Kidney capillary endothelial cell (primary cell): ENCODE results near the gene URI1.

Experiments used
- DNase-seq: peaks from one replicate; pipeline ENCODE4 v3.0.0-alpha.2; 2018; ENCODE audit warnings: low spot score

The URI1 gene

GRCh38 chr19:29971002-29971401 lies 29.0 kb downstream of the URI1 start:
- DNase-seq: no peak

- no peak for DNase-seq
Measured at GRCh38 chr19:29971648-29972047, 29.6 kb downstream of the URI1 start.

- DNase-seq: no peak
Measured at GRCh38 chr19:29974701-29975100, 32.7 kb downstream of the URI1 start.

GRCh38 chr19:29976151-29976943 lies 34.3 kb downstream of the URI1 start:
- DNase-seq: no peak

DNA sequence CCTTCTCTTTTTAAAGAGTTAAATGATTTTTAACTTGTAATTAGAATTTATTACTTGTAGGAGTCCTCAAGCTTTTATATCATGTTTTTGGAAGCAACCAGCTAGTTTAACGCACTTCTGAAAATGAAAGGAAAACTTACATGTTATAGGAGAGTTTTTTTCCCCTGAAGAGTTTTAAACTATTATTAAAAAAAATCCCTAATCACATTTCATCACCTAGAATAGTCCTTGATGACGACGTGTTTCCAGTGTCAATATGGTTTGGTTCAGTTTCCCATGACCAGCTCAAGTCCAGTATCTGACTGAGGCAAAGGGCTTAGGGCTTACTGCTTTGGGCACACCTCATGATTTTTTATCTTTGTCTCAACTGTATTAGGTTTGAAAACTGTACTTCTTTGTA lies 36.0 kb downstream of the URI1 start:
- DNase-seq: no peak

GRCh38 chr19:29983568-29983967 lies 41.5 kb downstream of the URI1 start:
- DNase-seq: no peak

DNA sequence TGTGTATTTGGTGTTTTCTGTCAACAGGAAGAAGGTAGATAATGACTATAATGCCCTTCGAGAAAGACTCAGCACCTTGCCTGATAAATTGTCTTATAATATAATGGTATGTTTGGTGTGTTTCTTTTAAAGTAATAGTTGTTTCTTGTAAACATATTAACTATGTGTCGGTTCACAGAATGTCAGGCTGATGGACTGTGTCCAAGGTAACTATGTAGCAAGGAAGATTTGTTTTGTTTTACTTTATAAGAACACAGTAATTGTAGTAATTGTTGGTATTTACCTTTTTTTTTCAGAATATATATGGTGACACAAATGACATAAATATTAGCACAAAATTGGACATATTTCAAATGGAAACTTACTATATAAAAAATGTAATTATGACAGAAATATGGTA lies 43.2 kb downstream of the URI1 start:
- DNase-seq: no peak

GRCh38 chr19:29988351-29988750 lies 46.3 kb downstream of the URI1 start:
- DNase-seq: no peak

DNA sequence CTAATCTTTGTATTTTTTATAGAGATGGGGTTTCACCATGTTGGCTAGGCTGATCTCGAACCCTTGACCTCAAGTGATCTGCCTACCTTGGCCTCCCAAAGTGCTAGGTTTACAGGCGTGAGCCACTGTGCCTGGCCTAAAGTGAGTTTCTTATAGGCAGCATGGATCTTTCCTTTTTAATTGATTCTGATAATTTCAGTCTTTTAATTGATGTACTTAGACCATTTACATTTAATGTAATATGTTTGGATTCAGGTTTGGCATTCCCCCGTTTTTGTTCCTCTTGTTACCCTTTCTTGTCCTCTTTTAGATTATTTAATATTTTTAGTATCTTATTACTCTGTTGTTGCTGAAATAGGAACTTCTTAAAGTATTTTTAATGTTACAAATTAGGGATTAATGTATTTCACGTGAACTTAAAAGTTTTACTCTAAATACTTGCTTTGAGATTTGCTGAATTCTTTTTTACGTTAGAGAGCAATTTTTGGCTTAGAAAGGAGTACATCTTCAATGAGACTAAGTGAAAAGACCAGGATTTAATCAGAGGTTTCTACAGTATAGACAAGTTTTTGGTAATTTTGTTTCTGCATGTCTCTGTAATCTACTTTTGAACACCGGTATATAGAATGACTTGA lies 50.3 kb downstream of the URI1 start:
- no peak for DNase-seq

GRCh38 chr19:29999490-29999889 lies 57.5 kb downstream of the URI1 start:
- DNase-seq: no peak

GRCh38 chr19:30000862-30001261 lies 58.8 kb downstream of the URI1 start:
- no peak for DNase-seq

DNA sequence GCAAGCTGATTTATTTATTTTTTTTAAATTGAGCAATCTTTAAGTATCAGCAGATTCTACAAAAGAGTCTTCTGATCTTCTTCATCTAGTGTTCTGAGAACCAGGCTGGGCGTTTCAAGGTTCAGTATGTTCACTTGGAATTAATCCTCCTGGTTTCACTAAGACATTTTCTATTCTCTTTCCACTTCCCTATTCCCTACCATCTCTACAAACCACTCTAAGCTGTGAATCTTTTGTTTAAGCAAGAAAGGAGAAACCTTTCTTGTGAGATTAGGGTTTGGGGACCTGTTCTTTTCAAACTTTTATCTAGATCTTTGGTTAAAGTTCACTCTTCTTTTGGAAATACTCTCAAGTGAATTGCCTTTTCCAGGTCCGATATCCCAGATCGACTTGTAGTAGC lies 59.3 kb downstream of the URI1 start:
- DNase-seq: no peak

DNA sequence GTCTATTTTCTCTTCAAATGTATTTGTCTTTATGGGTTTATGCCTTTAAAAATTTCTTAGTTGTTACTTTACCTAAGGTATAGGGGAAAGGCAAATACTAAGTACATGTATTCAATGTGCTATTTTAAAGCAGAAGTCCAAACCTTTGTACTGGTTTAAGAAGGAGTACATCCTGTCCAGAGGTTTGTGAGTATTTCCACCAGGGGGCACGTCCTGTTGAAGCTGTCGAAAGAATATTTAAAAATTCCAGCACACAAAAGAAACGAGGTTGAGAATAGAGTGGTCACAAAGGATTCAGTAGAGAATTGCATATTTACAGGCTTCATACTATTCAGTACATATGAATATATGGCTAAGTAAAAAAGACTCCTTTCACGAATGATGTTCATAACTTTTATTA lies 59.8 kb downstream of the URI1 start:
- peak; percentile 10 for DNase-seq

GRCh38 chr19:30003866-30004265 lies 61.8 kb downstream of the URI1 start:
- DNase-seq: no peak

- no peak for DNase-seq
Measured at GRCh38 chr19:30004403-30004802, 62.4 kb downstream of the URI1 start.

- no peak for DNase-seq
Measured at GRCh38 chr19:30006207-30006606, 64.2 kb downstream of the URI1 start.

DNA sequence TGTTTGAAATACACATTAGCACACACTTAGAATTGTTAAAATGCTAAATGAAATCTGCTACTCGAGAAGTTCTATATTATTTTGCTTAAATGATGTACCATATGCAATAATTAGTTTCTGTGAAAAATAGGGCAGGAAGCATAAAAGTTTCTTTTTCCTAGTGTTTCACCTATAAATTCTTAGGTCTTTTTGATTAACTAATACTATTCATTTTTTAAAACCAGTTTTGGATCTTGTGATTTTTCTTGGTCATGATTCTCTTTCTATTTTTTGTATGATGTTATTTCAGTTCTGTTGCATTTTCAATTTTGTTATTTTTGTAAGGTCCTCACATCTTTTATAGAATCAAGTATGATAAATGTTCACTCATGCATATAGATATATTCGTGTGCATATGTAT lies 66.1 kb downstream of the URI1 start:
- DNase-seq: no peak

DNA sequence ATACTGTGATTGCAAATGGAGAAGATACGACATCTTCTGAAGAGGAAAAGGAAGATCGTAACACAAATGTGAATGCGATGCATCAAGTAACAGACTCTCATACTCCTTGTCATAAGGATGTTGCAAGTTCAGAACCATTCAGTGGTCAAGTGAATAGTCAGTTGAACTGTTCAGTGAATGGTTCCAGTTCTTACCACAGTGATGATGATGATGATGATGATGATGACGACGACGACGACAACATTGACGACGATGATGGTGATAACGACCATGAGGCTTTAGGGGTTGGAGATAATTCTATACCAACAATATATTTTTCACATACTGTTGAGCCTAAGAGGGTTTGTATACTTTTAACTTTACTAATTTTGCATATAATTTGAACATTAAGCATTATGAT lies 67.0 kb downstream of the URI1 start:
- DNase-seq: no peak

- no peak for DNase-seq
Measured at GRCh38 chr19:30011051-30011578, 69.1 kb downstream of the URI1 start.

GRCh38 chr19:30014770-30015169 lies 72.7 kb downstream of the URI1 start:
- no peak for DNase-seq

DNA sequence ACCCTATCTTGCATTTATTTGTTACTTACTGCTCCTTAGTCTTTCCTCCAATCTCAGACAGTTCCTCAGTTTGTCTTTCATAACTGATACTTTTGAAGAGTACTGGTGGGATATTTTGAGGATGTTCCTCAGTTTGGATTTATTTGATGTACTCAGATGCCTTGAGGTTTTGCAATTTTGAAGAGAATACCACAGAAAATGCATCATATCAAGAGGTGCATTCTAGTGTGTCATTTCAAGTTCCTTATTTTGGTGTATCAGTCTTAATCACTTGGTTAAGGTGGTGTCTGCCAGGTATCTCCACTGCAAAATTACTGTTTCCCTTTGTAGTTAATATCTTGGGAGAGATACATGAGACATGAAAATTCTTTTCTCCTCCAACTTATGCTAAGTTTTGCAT lies 75.1 kb downstream of the URI1 start:
- no peak for DNase-seq

- no peak for DNase-seq
Measured at GRCh38 chr19:30020189-30020588, 78.2 kb downstream of the URI1 start.

- DNase-seq: no peak
Measured at GRCh38 chr19:30022659-30023058, 80.6 kb downstream of the URI1 start.

- DNase-seq: no peak
Measured at GRCh38 chr19:30023330-30023729, 81.3 kb downstream of the URI1 start.
